GM10248 (cell line): Measurements from ENCODE around the gene METTL22.

Experiments
- CTCF ChIA-PET: fragments of 300-600 bp; sonication (Branson Sonifier 250); formaldehyde crosslinking; extraction: SDS; loops from one replicate; lab custom pipeline; 2021; ENCODE audit warnings: antibody characterized with exemption; lab: Yijun Ruan, JAX
- POLR2A ChIA-PET: fragments of 350-650 bp; sonication (Branson Sonifier 250); formaldehyde crosslinking; extraction: SDS; loops from one replicate; lab custom pipeline; 2020; ENCODE audit warnings: antibody characterized with exemption; lab: Yijun Ruan, JAX
- DNase-seq: peaks from one replicate; pipeline ENCODE4 v3.0.0; 2012; ENCODE audit errors: extremely low spot score
- CTCF ChIP-seq: IDR thresholded peaks from 2 replicates; pipeline ENCODE4 v1.5.1; 2012; ENCODE audit warnings: mild to moderate bottlenecking, low read depth; ENCODE audit errors: extremely low read depth, missing control alignments, control extremely low read depth

The METTL22 gene

DNA sequence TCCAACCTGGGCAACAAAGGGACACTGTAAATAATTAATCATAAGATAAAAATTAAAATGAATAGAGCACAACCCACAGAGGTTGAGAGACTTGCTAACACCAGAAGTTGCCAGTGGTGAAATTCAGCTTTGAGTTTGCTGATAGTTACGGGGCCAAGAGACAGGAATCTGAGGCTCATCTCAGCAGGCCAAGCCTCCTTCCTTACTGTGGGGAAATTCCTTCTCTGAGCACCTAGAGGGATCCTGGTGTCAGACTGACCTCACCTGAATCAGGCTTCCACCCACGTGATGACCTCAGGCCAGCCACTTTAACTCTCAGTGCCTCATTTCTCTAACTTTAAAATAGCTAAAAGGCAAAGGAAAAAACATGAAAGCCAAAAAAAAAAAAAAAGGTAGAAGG, 57.7 kb downstream of the METTL22 start:
- no peak for TF ChIP-seq CTCF
- POLR2A ChIA-PET, result no interaction called here
- no peak for DNase-seq

DNA sequence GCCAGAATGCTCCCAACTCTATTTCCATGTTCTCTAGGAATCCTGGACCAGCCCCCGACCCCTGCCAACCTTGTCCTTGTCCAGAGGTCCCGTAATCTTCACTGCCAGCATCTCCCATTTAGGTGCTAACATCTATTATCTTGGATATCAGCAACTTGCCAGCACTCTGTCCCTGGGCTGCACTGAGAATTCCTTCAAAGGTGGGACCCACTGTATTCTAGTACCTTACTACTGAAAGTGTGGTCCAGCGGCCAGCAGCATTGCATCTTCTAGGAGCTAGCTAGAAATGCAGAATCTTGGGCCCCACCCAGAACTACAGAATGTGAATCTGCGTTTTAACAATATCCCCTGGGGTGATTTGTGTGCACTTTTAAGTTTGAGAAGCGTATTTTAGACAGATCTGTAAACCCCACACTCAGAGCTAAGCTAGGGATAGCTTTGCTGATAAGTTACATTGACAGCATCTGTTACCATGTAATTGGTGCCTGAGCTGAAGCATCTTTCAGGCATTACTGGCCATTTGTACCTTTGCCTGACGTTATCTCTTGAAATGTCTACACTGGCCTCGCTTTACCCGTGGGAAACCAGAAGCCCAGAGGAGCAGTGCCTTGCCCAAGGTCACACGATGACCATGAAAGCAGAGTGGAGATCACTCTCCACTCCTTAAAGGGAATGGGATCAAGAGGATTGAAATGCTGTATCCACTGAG, 61.2 kb downstream of the METTL22 start:
- ChIA-PET CTCF (no interaction called here), POLR2A (no interaction called here)
- no peak for TF ChIP-seq CTCF
- no peak for DNase-seq

More for the DNA sequence above, 57.7 kb downstream of the METTL22 start:
- CTCF ChIA-PET, result interaction anchor here (1.0 to 1.2 kb wide), 2 partner anchors 19 to 212 kb away, joined by 3 read pairs; no protein-coding TSS in a partner anchor

DNA sequence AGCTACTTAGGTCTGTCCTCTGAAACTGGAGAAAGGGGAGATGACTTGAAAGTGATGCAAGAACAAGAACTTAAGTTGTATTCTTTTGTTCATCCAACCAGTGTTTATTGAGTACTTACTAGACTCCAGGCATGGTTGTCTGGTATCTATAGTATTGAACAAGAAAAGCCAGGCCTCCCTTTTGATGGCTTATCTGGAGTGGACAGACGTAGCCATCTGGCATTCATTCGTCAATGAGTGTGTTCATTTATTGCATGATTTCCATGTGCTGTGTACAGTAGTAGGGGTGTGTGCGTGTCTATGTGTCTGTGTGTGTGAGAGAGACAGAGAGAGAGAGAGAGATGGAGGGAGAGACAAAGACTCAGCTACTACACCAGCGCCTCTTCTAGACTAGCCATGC, 62.1 kb downstream of the METTL22 start:
- DNase-seq, result no peak
- ChIA-PET CTCF (no interaction called here), POLR2A (no interaction called here)
- no peak for TF ChIP-seq CTCF

GRCh38 chr16:8685617-8686016, 64.1 kb downstream of the METTL22 start:
- TF ChIP-seq CTCF, result no peak
- POLR2A ChIA-PET, result no interaction called here
- CTCF ChIA-PET, result interaction anchor here (0.9 to 1.9 kb wide), 2 partner anchors 10 to 15 kb away, joined by 3 to 5 read pairs; no protein-coding TSS in a partner anchor
- DNase-seq, result no peak

GRCh38 chr16:8686031-8686621, 64.6 kb downstream of the METTL22 start:
- no peak for DNase-seq
- ChIA-PET CTCF (interaction anchor here (0.9 to 1.9 kb wide), 2 partner anchors 10 to 16 kb away, joined by 3 to 5 read pairs; no protein-coding TSS in a partner anchor), POLR2A (no interaction called here)
- no peak for TF ChIP-seq CTCF

GRCh38 chr16:8686879-8687278, 65.4 kb downstream of the METTL22 start:
- CTCF ChIA-PET, result no interaction called here
- POLR2A ChIA-PET, result no interaction called here
- no peak for TF ChIP-seq CTCF
- DNase-seq, result no peak
